SKM-1 (cell line): ENCODE measurements around the gene GRIN3B.

ENCODE experiments used
- DNase-seq: peaks from one replicate; lab custom pipeline; 2025; ENCODE audit not compliant: unreplicated experiment; lab: John Stamatoyannopoulos, UW

The GRIN3B gene

GRCh38 chr19:1006711-1007398 lies 6.6 kb downstream of the GRIN3B start:
- no peak for DNase-seq

GRCh38 chr19:1007399-1008251 lies 7.4 kb downstream of the GRIN3B start:
- no peak for DNase-seq

GRCh38 chr19:1008268-1009040 lies 8.2 kb downstream of the GRIN3B start:
- no peak for DNase-seq

GRCh38 chr19:1009041-1009980 lies 9.1 kb downstream of the GRIN3B start:
- DNase-seq, result no peak

- DNase-seq, result no peak
These were observed 9.8 kb downstream of the GRIN3B start for GRCh38 chr19:1009981-1010538.

- DNase-seq, result no peak
These were observed 10.6 kb downstream of the GRIN3B start for GRCh38 chr19:1010586-1011510.

- DNase-seq, result no peak
These were observed 11.7 kb downstream of the GRIN3B start for GRCh38 chr19:1011831-1012333.

GRCh38 chr19:1012334-1012733 lies 12.1 kb downstream of the GRIN3B start:
- DNase-seq, result no peak

- DNase-seq, result no peak
These were observed 13.0 kb downstream of the GRIN3B start for GRCh38 chr19:1013218-1013617.

- no peak for DNase-seq
These were observed 14.2 kb downstream of the GRIN3B start for GRCh38 chr19:1014161-1015060.

- no peak for DNase-seq
These were observed 15.0 kb downstream of the GRIN3B start for GRCh38 chr19:1015061-1015781.

GRCh38 chr19:1015782-1016646 lies 15.8 kb downstream of the GRIN3B start:
- no peak for DNase-seq

- no peak for DNase-seq
These were observed 16.5 kb downstream of the GRIN3B start for GRCh38 chr19:1016647-1017114.

GRCh38 chr19:1017115-1017905 lies 17.1 kb downstream of the GRIN3B start:
- DNase-seq, result no peak

GRCh38 chr19:1017906-1018305 lies 17.7 kb downstream of the GRIN3B start:
- DNase-seq, result no peak
